GM23338 (cell line): ENCODE results near the gene MTIF3. TPM values are rescaled to one million over a fixed set of nuclear protein-coding genes. Genes with fewer than 3 reads are reported as not detected.

ENCODE experiments used
- ATAC-seq: fragments of 200-7000 bp; cut with Tn5 transposase; 3 replicates; pipeline ENCODE4 v1.9.1; 2020
- DNase-seq: peaks from one replicate; pipeline ENCODE4 v3.0.0-alpha.2; 2015; ENCODE audit warnings: low spot score
- H2AFZ ChIP-seq: fragments of 200-600 bp; sonication (generic); 2 replicates; pipeline ENCODE4 v1.8.0; 2016; ENCODE audit warnings: antibody characterized with exemption, mild to moderate bottlenecking, moderate library complexity
- H3F3A ChIP-seq: fragments of 200-600 bp; sonication (generic); replicated peaks from 2 replicates; pipeline ENCODE4 v1.8.0; 2017; ENCODE audit warnings: antibody characterized with exemption, mixed run types, low read depth
- H3K27ac ChIP-seq: fragments of 200-600 bp; sonication (generic); 2 replicates; pipeline ENCODE4 v1.6.1; 2016; ENCODE audit warnings: low read depth
- H3K27me3 ChIP-seq: fragments of 200-600 bp; sonication (generic); 2 replicates; pipeline ENCODE4 v1.8.0; 2016; ENCODE audit warnings: mild to moderate bottlenecking, mixed run types, moderate library complexity; ENCODE audit not compliant: insufficient read depth
- H3K36me3 ChIP-seq: fragments of 200-600 bp; sonication (generic); 2 replicates; pipeline ENCODE4 v1.8.0; 2016; ENCODE audit warnings: mild to moderate bottlenecking; ENCODE audit not compliant: insufficient read depth
- H3K4me1 ChIP-seq: fragments of 200-600 bp; sonication (generic); 2 replicates; pipeline ENCODE4 v1.8.0; 2016; ENCODE audit warnings: mild to moderate bottlenecking, moderate library complexity; ENCODE audit not compliant: insufficient read depth
- H3K4me2 ChIP-seq: fragments of 200-600 bp; sonication (generic); 2 replicates; pipeline ENCODE4 v1.7.1; 2017; ENCODE audit warnings: mixed run types
- H3K4me3 ChIP-seq: fragments of 200-600 bp; sonication (generic); 2 replicates; pipeline ENCODE4 v1.6.1; 2016; ENCODE audit warnings: mixed run types
- H3K79me2 ChIP-seq: fragments of 200-600 bp; sonication (generic); replicated peaks from 2 replicates; pipeline ENCODE4 v1.8.0; 2017; ENCODE audit warnings: mild to moderate bottlenecking; ENCODE audit not compliant: insufficient read depth
- H3K9me2 ChIP-seq: fragments of 200-600 bp; sonication (generic); 2 replicates; pipeline ENCODE4 v1.8.0; 2017; ENCODE audit not compliant: insufficient read depth
- H4K20me1 ChIP-seq: fragments of 200-600 bp; sonication (generic); replicated peaks from 2 replicates; pipeline ENCODE4 v1.8.0; 2017; ENCODE audit warnings: mild to moderate bottlenecking; ENCODE audit not compliant: insufficient read depth
- H3K27ac Mint-ChIP-seq: 2 replicates; pipeline ENCODE4 v1.8.0; 2020; ENCODE audit warnings: inconsistent platforms, mild to moderate bottlenecking, moderate library complexity, mixed read lengths
- H3K27me3 Mint-ChIP-seq: 3 replicates; pipeline ENCODE4 v1.8.0; 2022; ENCODE audit warnings: low read depth, mild to moderate bottlenecking, moderate library complexity, mixed read lengths, inconsistent platforms; ENCODE audit not compliant: insufficient read depth, poor library complexity
- H3K36me3 Mint-ChIP-seq: 3 replicates; pipeline ENCODE4 v1.8.0; 2021; ENCODE audit warnings: low read depth, mild to moderate bottlenecking, inconsistent platforms, moderate library complexity, mixed read lengths
- H3K4me1 Mint-ChIP-seq: 3 replicates; pipeline ENCODE4 v1.8.0; 2020; ENCODE audit warnings: mild to moderate bottlenecking, inconsistent platforms, mixed read lengths
- H3K4me3 Mint-ChIP-seq: 3 replicates; pipeline ENCODE4 v1.8.0; 2021; ENCODE audit warnings: moderate library complexity, mild to moderate bottlenecking, inconsistent platforms, mixed read lengths
- H3K9me3 Mint-ChIP-seq: 3 replicates; pipeline ENCODE4 v1.8.0; 2020; ENCODE audit warnings: moderate library complexity, mild to moderate bottlenecking, inconsistent platforms, mixed read lengths
- CREB1 ChIP-seq: fragments of 250-450 bp; sonication (Bioruptor Pico); IDR thresholded peaks from 2 replicates; pipeline ENCODE4 v1.5.0; 2020; ENCODE audit warnings: low read depth, mild to moderate bottlenecking, moderate library complexity
- ETS1 ChIP-seq: IDR thresholded peaks from 2 replicates; pipeline ENCODE4 v1.6.1; 2016; ENCODE audit warnings: antibody characterized with exemption
- EZH2 ChIP-seq: fragments of 200-600 bp; sonication (generic); IDR thresholded peaks from one replicate; pipeline ENCODE4 v1.8.0; 2017; ENCODE audit warnings: antibody characterized with exemption, mild to moderate bottlenecking, low read depth; ENCODE audit not compliant: unreplicated experiment
- STAT1 ChIP-seq: IDR thresholded peaks from one replicate; pipeline ENCODE4 v1.6.1; 2016; ENCODE audit warnings: antibody characterized with exemption; ENCODE audit not compliant: unreplicated experiment
- polyA plus RNA-seq: library from polyadenylated mRNA; unstranded; fragments of >200 nt; fragmentation: Nextera tagmentation; extraction: Ambion mirVana; gene quantifications from 2 replicates; pipeline ENCODE4 v1.2.1, GENCODE V29; 2016
- total RNA-seq: library from RNA; depleted of rRNA; stranded (reverse); fragments of >200 nt; shearing (Covaris generic); gene quantifications from 2 replicates; pipeline ENCODE4 v1.2.3, GENCODE V29; 2014
- TF ChIP-seq, protein P1 (sequence below), 2 experiments: fragments of 200-600 bp in 1 of 2; sonication (generic) in 1 of 2; conservative IDR thresholded peaks; 2 replicates each; pipeline versions ENCODE4 v1.5.1 to v1.6.1; 2016 to 2017; ENCODE audit warnings: antibody characterized with exemption in 2 of 2, low read depth in 2 of 2, mild to moderate bottlenecking in 2 of 2, moderate library complexity in 1 of 2
- TF ChIP-seq, protein P2 (sequence below): fragments of 250-450 bp; sonication (Bioruptor Pico); IDR thresholded peaks from 2 replicates; pipeline ENCODE4 v1.5.0; 2020; ENCODE audit warnings: mild to moderate bottlenecking, moderate library complexity

The MTIF3 gene
- total and polyA plus RNA-seq, 2 experiments from 2014 or later: 33.0 to 152 TPM

DNA sequence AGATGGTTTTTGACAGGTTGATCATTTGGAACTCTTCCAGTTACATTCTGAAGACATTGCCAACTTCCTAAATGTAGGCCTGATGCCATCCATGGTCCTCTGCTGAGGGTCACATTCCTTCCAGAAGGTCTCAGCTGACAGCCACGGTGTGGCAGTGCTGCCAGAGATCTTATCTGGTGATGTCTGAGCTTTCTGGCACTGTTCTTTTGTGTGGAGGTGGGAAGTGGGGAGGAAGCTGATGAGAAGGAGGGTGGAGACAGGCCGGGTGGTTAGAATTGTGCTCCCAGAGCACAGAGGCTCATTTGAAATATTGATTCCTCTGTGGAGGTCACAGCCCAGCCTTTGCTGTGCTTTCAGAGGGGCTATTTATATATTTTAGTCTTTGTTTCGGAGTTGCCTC is 16.1 kb upstream of the MTIF3 start:
- no peak overlapping the region for H3K4me2 ChIP-seq
- no peaks in the 10 kb centered on the region for H3K36me3 ChIP-seq
- H3K4me3 ChIP-seq: no peak overlapping the region
- H3K4me3 Mint-ChIP-seq: no peak overlapping the region
- no peak overlapping the region for H3K27ac ChIP-seq
- no peaks in the 10 kb centered on the region for H4K20me1 ChIP-seq
- ATAC-seq: no peak
- no peaks in the 10 kb centered on the region for H3K4me1 ChIP-seq
- no peaks in the 10 kb centered on the region; the same call in 2 of the 3 replicates for H3K4me1 Mint-ChIP-seq
- H3K27me3 ChIP-seq: no peaks in the 10 kb centered on the region
- H3F3A ChIP-seq: no peaks in the 10 kb centered on the region
- no peak for TF ChIP-seq ETS1
- H3K27ac Mint-ChIP-seq: no peak overlapping the region
- H3K9me3 Mint-ChIP-seq: no peaks in the 10 kb centered on the region; the same call in 2 of the 3 replicates
- H3K9me2 ChIP-seq: no peaks in the 10 kb centered on the region
- H3K79me2 ChIP-seq: no peaks in the 10 kb centered on the region
- DNase-seq: no peak
- no peaks in the 10 kb centered on the region; the same call in 2 of the 3 replicates for H3K36me3 Mint-ChIP-seq
- H3K27me3 Mint-ChIP-seq: no peaks in the 10 kb centered on the region
- H2AFZ ChIP-seq: peak overlapping the region; percentile 18; the same call in 1 of the 2 replicates

GRCh38 chr13:27465611-27466010 is 15.2 kb upstream of the MTIF3 start:
- Histone ChIP-seq H3K36me3 (no peaks in the 10 kb centered on the region), H4K20me1 (no peaks in the 10 kb centered on the region), H2AFZ (no peak overlapping the region), H3K27ac (no peak overlapping the region), H3K4me3 (no peak overlapping the region), H3K79me2 (no peaks in the 10 kb centered on the region), H3K9me2 (no peaks in the 10 kb centered on the region), H3F3A (no peaks in the 10 kb centered on the region), H3K4me2 (no peak overlapping the region), H3K27me3 (no peaks in the 10 kb centered on the region), H3K4me1 (no peaks in the 10 kb centered on the region)
- no peaks in the 10 kb centered on the region; the same call in 2 of the 3 replicates for H3K4me1 Mint-ChIP-seq
- no peak overlapping the region for H3K27ac Mint-ChIP-seq
- H3K36me3 Mint-ChIP-seq: no peaks in the 10 kb centered on the region; the same call in 2 of the 3 replicates
- no peak for ATAC-seq
- no peak for DNase-seq
- no peak overlapping the region for H3K4me3 Mint-ChIP-seq
- H3K27me3 Mint-ChIP-seq: no peaks in the 10 kb centered on the region
- TF ChIP-seq, protein P1, sequence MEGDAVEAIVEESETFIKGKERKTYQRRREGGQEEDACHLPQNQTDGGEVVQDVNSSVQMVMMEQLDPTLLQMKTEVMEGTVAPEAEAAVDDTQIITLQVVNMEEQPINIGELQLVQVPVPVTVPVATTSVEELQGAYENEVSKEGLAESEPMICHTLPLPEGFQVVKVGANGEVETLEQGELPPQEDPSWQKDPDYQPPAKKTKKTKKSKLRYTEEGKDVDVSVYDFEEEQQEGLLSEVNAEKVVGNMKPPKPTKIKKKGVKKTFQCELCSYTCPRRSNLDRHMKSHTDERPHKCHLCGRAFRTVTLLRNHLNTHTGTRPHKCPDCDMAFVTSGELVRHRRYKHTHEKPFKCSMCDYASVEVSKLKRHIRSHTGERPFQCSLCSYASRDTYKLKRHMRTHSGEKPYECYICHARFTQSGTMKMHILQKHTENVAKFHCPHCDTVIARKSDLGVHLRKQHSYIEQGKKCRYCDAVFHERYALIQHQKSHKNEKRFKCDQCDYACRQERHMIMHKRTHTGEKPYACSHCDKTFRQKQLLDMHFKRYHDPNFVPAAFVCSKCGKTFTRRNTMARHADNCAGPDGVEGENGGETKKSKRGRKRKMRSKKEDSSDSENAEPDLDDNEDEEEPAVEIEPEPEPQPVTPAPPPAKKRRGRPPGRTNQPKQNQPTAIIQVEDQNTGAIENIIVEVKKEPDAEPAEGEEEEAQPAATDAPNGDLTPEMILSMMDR (conservative IDR thresholded peaks at IDR 0.05; ENCODE audit: low read depth in 2 of 2): no peak
- TF ChIP-seq EZH2 (no peak), CREB1 (CRISPR knock-in tag) (no peak)
- no peaks in the 10 kb centered on the region; the same call in 2 of the 3 replicates for H3K9me3 Mint-ChIP-seq

DNA sequence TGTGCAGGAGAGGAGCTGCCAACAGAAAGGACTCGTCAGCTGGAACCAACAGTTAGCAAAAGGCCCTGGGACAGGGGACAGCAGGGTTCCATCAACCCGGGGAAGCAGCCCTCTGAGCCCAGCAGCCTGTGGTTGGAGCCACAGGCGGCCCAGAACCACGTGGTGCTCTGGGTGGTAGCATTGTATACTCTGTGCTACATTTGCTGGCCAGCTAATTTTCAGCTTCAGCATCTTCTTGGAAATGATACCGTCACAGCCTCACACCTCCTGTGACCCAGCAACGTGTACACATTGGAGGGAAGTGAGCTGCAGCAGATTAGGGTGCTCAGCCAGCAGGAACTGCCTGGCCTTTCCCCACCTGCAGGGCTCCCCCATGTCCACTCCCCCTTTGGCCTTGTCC is 13.1 kb upstream of the MTIF3 start:
- no peaks in the 10 kb centered on the region for H3K4me1 ChIP-seq
- peak; percentile 44; the same call in 2 of the 3 replicates for ATAC-seq
- H3F3A ChIP-seq: no peaks in the 10 kb centered on the region
- Mint-ChIP-seq H3K4me1 (no peaks in the 10 kb centered on the region; the same call in 1 of the 3 replicates), H3K36me3 (no peaks in the 10 kb centered on the region; the same call in 2 of the 3 replicates), H3K9me3 (no peaks in the 10 kb centered on the region; the same call in 2 of the 3 replicates), H3K27ac (no peak overlapping the region), H3K27me3 (peaks cover 7% of the 10 kb centered on the region), H3K4me3 (no peak overlapping the region)
- no peak overlapping the region for H3K4me2 ChIP-seq
- H3K79me2 ChIP-seq: no peaks in the 10 kb centered on the region
- H3K27me3 ChIP-seq: no peaks in the 10 kb centered on the region
- no peak overlapping the region for H3K4me3 ChIP-seq
- no peak for DNase-seq
- no peak overlapping the region for H3K27ac ChIP-seq
- no peaks in the 10 kb centered on the region for H4K20me1 ChIP-seq
- peak overlapping the region; percentile 84 for H2AFZ ChIP-seq
- H3K36me3 ChIP-seq: no peaks in the 10 kb centered on the region
- no peak for TF ChIP-seq EZH2
- TF ChIP-seq, protein P2, sequence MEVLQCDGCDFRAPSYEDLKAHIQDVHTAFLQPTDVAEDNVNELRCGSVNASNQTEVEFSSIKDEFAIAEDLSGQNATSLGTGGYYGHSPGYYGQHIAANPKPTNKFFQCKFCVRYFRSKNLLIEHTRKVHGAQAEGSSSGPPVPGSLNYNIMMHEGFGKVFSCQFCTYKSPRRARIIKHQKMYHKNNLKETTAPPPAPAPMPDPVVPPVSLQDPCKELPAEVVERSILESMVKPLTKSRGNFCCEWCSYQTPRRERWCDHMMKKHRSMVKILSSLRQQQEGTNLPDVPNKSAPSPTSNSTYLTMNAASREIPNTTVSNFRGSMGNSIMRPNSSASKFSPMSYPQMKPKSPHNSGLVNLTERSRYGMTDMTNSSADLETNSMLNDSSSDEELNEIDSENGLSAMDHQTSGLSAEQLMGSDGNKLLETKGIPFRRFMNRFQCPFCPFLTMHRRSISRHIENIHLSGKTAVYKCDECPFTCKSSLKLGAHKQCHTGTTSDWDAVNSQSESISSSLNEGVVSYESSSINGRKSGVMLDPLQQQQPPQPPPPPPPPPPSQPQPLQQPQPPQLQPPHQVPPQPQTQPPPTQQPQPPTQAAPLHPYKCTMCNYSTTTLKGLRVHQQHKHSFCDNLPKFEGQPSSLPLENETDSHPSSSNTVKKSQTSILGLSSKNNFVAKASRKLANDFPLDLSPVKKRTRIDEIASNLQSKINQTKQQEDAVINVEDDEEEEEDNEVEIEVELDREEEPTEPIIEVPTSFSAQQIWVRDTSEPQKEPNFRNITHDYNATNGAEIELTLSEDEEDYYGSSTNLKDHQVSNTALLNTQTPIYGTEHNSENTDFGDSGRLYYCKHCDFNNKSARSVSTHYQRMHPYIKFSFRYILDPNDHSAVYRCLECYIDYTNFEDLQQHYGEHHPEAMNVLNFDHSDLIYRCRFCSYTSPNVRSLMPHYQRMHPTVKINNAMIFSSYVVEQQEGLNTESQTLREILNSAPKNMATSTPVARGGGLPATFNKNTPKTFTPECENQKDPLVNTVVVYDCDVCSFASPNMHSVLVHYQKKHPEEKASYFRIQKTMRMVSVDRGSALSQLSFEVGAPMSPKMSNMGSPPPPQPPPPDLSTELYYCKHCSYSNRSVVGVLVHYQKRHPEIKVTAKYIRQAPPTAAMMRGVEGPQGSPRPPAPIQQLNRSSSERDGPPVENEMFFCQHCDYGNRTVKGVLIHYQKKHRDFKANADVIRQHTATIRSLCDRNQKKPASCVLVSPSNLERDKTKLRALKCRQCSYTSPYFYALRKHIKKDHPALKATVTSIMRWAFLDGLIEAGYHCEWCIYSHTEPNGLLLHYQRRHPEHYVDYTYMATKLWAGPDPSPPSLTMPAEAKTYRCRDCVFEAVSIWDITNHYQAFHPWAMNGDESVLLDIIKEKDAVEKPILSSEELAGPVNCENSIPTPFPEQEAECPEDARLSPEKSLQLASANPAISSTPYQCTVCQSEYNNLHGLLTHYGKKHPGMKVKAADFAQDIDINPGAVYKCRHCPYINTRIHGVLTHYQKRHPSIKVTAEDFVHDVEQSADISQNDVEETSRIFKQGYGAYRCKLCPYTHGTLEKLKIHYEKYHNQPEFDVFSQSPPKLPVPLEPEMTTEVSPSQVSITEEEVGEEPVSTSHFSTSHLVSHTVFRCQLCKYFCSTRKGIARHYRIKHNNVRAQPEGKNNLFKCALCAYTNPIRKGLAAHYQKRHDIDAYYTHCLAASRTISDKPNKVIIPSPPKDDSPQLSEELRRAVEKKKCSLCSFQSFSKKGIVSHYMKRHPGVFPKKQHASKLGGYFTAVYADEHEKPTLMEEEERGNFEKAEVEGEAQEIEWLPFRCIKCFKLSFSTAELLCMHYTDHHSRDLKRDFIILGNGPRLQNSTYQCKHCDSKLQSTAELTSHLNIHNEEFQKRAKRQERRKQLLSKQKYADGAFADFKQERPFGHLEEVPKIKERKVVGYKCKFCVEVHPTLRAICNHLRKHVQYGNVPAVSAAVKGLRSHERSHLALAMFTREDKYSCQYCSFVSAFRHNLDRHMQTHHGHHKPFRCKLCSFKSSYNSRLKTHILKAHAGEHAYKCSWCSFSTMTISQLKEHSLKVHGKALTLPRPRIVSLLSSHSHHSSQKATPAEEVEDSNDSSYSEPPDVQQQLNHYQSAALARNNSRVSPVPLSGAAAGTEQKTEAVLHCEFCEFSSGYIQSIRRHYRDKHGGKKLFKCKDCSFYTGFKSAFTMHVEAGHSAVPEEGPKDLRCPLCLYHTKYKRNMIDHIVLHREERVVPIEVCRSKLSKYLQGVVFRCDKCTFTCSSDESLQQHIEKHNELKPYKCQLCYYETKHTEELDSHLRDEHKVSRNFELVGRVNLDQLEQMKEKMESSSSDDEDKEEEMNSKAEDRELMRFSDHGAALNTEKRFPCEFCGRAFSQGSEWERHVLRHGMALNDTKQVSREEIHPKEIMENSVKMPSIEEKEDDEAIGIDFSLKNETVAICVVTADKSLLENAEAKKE (CRISPR knock-in tag): no peak
- TF ChIP-seq CREB1 (CRISPR knock-in tag): no peak
- TF ChIP-seq STAT1: no peak
- H3K9me2 ChIP-seq: peaks cover 7% of the 10 kb centered on the region; the same call in 1 of the 2 replicates
